Osteocyte (in vitro differentiated cells): ENCODE data around the gene GET3. TPM values are rescaled to one million over a fixed set of nuclear protein-coding genes. Genes with fewer than 3 reads are reported as not detected.
A peak's percentile ranks its signal among the peaks of the same experiment; 100 is the strongest.
"Not testable (repeated sequence)": the region's sequence is repeated elsewhere in the genome, so short reads cannot be mapped to it uniquely, and the experiment has no call there.

ENCODE experiments used
- DNase-seq: peaks from one replicate; pipeline ENCODE4 v3.0.0; 2021; ENCODE audit warnings: mixed read lengths; ENCODE audit not compliant: unreplicated experiment; ENCODE audit errors: extremely low spot score
- H3K27ac Mint-ChIP-seq: one replicate; pipeline ENCODE4 v1.8.0; 2021; ENCODE audit warnings: mild to moderate bottlenecking, mixed read lengths; ENCODE audit not compliant: unreplicated experiment
- H3K27me3 Mint-ChIP-seq: one replicate; pipeline ENCODE4 v1.8.0; 2021; ENCODE audit warnings: mixed read lengths; ENCODE audit not compliant: unreplicated experiment
- H3K36me3 Mint-ChIP-seq: one replicate; pipeline ENCODE4 v1.8.0; 2021; ENCODE audit warnings: mixed read lengths; ENCODE audit not compliant: unreplicated experiment
- H3K4me1 Mint-ChIP-seq: one replicate; pipeline ENCODE4 v1.8.0; 2021; ENCODE audit warnings: mixed read lengths; ENCODE audit not compliant: unreplicated experiment
- H3K4me3 Mint-ChIP-seq: one replicate; pipeline ENCODE4 v1.8.0; 2021; ENCODE audit warnings: mild to moderate bottlenecking, moderate library complexity, mixed read lengths; ENCODE audit not compliant: unreplicated experiment
- H3K9me3 Mint-ChIP-seq: one replicate; pipeline ENCODE4 v1.8.0; 2021; ENCODE audit warnings: mixed read lengths; ENCODE audit not compliant: unreplicated experiment
- CTCF ChIP-seq: fragments of 200-600 bp; sonication (generic); IDR thresholded peaks from 2 replicates; pipeline ENCODE4 v1.5.0; 2021; ENCODE audit warnings: antibody characterized with exemption, mild to moderate bottlenecking, moderate library complexity
- total RNA-seq: library from RNA; stranded (reverse); gene quantifications from 2 replicates; pipeline ENCODE4 v1.2.1, GENCODE V29; 2021

The GET3 gene
- total RNA-seq, 1 donor from 2014 or later: 72.1 TPM

- Mint-ChIP-seq H3K27me3 (no peaks in the 10 kb centered on the region), H3K4me1 (no peaks in the 10 kb centered on the region), H3K9me3 (no peaks in the 10 kb centered on the region), H3K27ac (no peak overlapping the region), H3K36me3 (peaks cover 39% of the 10 kb centered on the region), H3K4me3 (no peak overlapping the region)
- no peak for TF ChIP-seq CTCF
- no peak for DNase-seq
Observed at GRCh38 chr19:12706332-12706718, 31.0 kb upstream of the GET3 start.

- Mint-ChIP-seq H3K27ac (no peak overlapping the region), H3K36me3 (peaks cover 31% of the 10 kb centered on the region)
Observed at GRCh38 chr19:12708641-12709040, 28.7 kb upstream of the GET3 start.

GRCh38 chr19:12711187-12711586 lies 26.1 kb upstream of the GET3 start:
- no peak for DNase-seq
- peaks cover 20% of the 10 kb centered on the region for H3K36me3 Mint-ChIP-seq
- H3K9me3 Mint-ChIP-seq: no peaks in the 10 kb centered on the region
- no peaks in the 10 kb centered on the region for H3K4me1 Mint-ChIP-seq
- TF ChIP-seq CTCF: no peak
- H3K4me3 Mint-ChIP-seq: no peak overlapping the region
- H3K27ac Mint-ChIP-seq: no peak overlapping the region
- H3K27me3 Mint-ChIP-seq: no peaks in the 10 kb centered on the region

More at GRCh38 chr19:12708641-12709040, 28.7 kb upstream of the GET3 start:
- Mint-ChIP-seq H3K27me3 (no peaks in the 10 kb centered on the region), H3K4me3 (no peak overlapping the region), H3K4me1 (no peaks in the 10 kb centered on the region), H3K9me3 (no peaks in the 10 kb centered on the region)
- DNase-seq: no peak
- no peak for TF ChIP-seq CTCF

GRCh38 chr19:12712077-12712476 lies 25.2 kb upstream of the GET3 start:
- H3K9me3 Mint-ChIP-seq, H3K4me3 Mint-ChIP-seq, H3K27me3 Mint-ChIP-seq, H3K27ac Mint-ChIP-seq, DNase-seq, H3K4me1 Mint-ChIP-seq: not testable (repeated sequence)
- peaks cover 20% of the 10 kb centered on the region for H3K36me3 Mint-ChIP-seq
- peak; percentile 53 for TF ChIP-seq CTCF

GRCh38 chr19:12713304-12713703 lies 24.0 kb upstream of the GET3 start:
- not testable (repeated sequence) for H3K9me3 Mint-ChIP-seq, H3K4me1 Mint-ChIP-seq, DNase-seq, H3K27me3 Mint-ChIP-seq, H3K4me3 Mint-ChIP-seq, H3K27ac Mint-ChIP-seq
- peaks cover 20% of the 10 kb centered on the region for H3K36me3 Mint-ChIP-seq

- TF ChIP-seq CTCF: no peak
- Mint-ChIP-seq H3K36me3 (peaks cover 25% of the 10 kb centered on the region), H3K4me1 (peaks cover 3% of the 10 kb centered on the region), H3K27me3 (no peaks in the 10 kb centered on the region), H3K27ac (no peak overlapping the region), H3K9me3 (no peaks in the 10 kb centered on the region), H3K4me3 (no peak overlapping the region)
- no peak for DNase-seq
Observed at GRCh38 chr19:12715102-12715501, 22.2 kb upstream of the GET3 start.
